ENCODE results near the gene KERA. TPM values are rescaled to one million over a fixed set of nuclear protein-coding genes. Genes with fewer than 3 reads are reported as not detected.

Gene KERA
- total RNA-seq, 4 donors from 2014 or later = not detected

GRCh38 chr12:91043408-91043807 is 14.4 kb downstream of the KERA start:
- Histone ChIP-seq H3K27me3 (no peaks in the 10 kb centered on the region), H3K9me3 (no peaks in the 10 kb centered on the region), H3K4me1 (peaks cover 0 to 16% (median 7%) of the 10 kb centered on the region in 4 donors), H3K4me3 (no peak overlapping the region), H3K27ac (replicated peaks in 1 of 4) (no peak overlapping the region), H3K36me3 (no peaks in the 10 kb centered on the region)
- 74% methylated on average over 4 of the region's 4 CpGs for WGBS
- DNase-seq (ENCODE audit: extremely low spot score) = no peak
- TF ChIP-seq EP300 (IDR thresholded peaks at IDR 0.05) (no peak), POLR2AphosphoS5 (IDR thresholded peaks at IDR 0.05) (no peak), CTCF (IDR thresholded peaks at IDR 0.05) (no peak), POLR2A (IDR thresholded peaks at IDR 0.05; ENCODE audit: low read depth) (no peak)
- intact Hi-C loops (cut with DNase I) = no loop called here

- Histone ChIP-seq H3K27me3 (no peaks in the 10 kb centered on the region), H3K36me3 (no peaks in the 10 kb centered on the region), H3K27ac (replicated peaks in 1 of 4) (no peak overlapping the region), H3K9me3 (no peaks in the 10 kb centered on the region), H3K4me3 (no peak overlapping the region), H3K4me1 (peaks cover 0 to 19% (median 11%) of the 10 kb centered on the region in 4 donors)
- 63% methylated on average over 1 of the region's 1 CpG for WGBS
- TF ChIP-seq CTCF (IDR thresholded peaks at IDR 0.05) (no peak), POLR2A (IDR thresholded peaks at IDR 0.05; ENCODE audit: low read depth) (no peak), POLR2AphosphoS5 (IDR thresholded peaks at IDR 0.05) (no peak), EP300 (IDR thresholded peaks at IDR 0.05) (no peak)
- no peak for DNase-seq (ENCODE audit: extremely low spot score)
- intact Hi-C loops (cut with DNase I) = no loop called here
These were observed 17.6 kb downstream of the KERA start for GRCh38 chr12:91040096-91040755.

GRCh38 chr12:91037276-91037675 is 20.5 kb downstream of the KERA start:
- H3K4me1 ChIP-seq = peaks cover 0 to 9% (median 4%) of the 10 kb centered on the region in 4 donors
- H3K4me3 ChIP-seq = no peak overlapping the region
- H3K27me3 ChIP-seq = no peaks in the 10 kb centered on the region
- no peaks in the 10 kb centered on the region for H3K9me3 ChIP-seq
- no peak for DNase-seq (ENCODE audit: extremely low spot score)
- TF ChIP-seq EP300 (IDR thresholded peaks at IDR 0.05) = no peak
- TF ChIP-seq POLR2A (IDR thresholded peaks at IDR 0.05; ENCODE audit: low read depth) = no peak
- TF ChIP-seq CTCF (IDR thresholded peaks at IDR 0.05) = no peak
- no peak for TF ChIP-seq POLR2AphosphoS5 (IDR thresholded peaks at IDR 0.05)
- no peaks in the 10 kb centered on the region for H3K36me3 ChIP-seq
- no peak overlapping the region for H3K27ac ChIP-seq (replicated peaks in 1 of 4)
- intact Hi-C loops (cut with DNase I) = no loop called here

- no peaks in the 10 kb centered on the region for H3K27me3 ChIP-seq
- no peak overlapping the region for H3K27ac ChIP-seq (replicated peaks in 1 of 4)
- H3K4me3 ChIP-seq = no peak overlapping the region
- 79% methylated on average over 2 of the region's 2 CpGs for WGBS
- peaks cover 0 to 9% (median 4%) of the 10 kb centered on the region in 4 donors for H3K4me1 ChIP-seq
- no peaks in the 10 kb centered on the region for H3K9me3 ChIP-seq
- TF ChIP-seq POLR2A (IDR thresholded peaks at IDR 0.05; ENCODE audit: low read depth) (no peak), EP300 (IDR thresholded peaks at IDR 0.05) (no peak), CTCF (IDR thresholded peaks at IDR 0.05) (no peak), POLR2AphosphoS5 (IDR thresholded peaks at IDR 0.05) (no peak)
- no peaks in the 10 kb centered on the region for H3K36me3 ChIP-seq
- intact Hi-C loops (cut with DNase I) = no loop called here
- DNase-seq (ENCODE audit: extremely low spot score) = no peak
These were observed 24.6 kb downstream of the KERA start for GRCh38 chr12:91033251-91033650.

Measured in esophagus muscularis mucosa (tissue), 4 donors.